BE2C (cell line): ENCODE results near the gene ZNF527.

Source experiments
- DNase-seq: peaks from one replicate; pipeline ENCODE4 v3.0.0-alpha.2; 2020
- H3K27me3 ChIP-seq: fragments of 250-450 bp; sonication (Bioruptor Pico); 2 replicates; pipeline ENCODE4 v1.5.1; 2020; ENCODE audit warnings: mild to moderate bottlenecking
- H3K36me3 ChIP-seq: fragments of 250-450 bp; sonication (Bioruptor Pico); 2 replicates; pipeline ENCODE4 v1.5.1; 2020; ENCODE audit warnings: mild to moderate bottlenecking
- H3K4me1 ChIP-seq: fragments of 250-450 bp; sonication (Bioruptor Pico); 2 replicates; pipeline ENCODE4 v1.5.1; 2020
- H3K4me3 ChIP-seq: 2 replicates; pipeline ENCODE4 v1.5.1; 2011; ENCODE audit warnings: low read depth, low read length
- H3K9me3 ChIP-seq: fragments of 250-450 bp; sonication (Bioruptor Pico); 2 replicates; pipeline ENCODE4 v1.5.1; 2020
- CTCF ChIP-seq: IDR thresholded peaks from 2 replicates; pipeline ENCODE4 v1.5.1; 2012; ENCODE audit warnings: mild to moderate bottlenecking, low read depth, low read length

Gene ZNF527

GRCh38 chr19:37412700-37413099 lies 41.8 kb downstream of the ZNF527 start:
- H3K36me3 ChIP-seq, result no peaks in the 10 kb centered on the region
- H3K4me3 ChIP-seq, result no peak overlapping the region
- DNase-seq, result no peak
- peaks cover 7% of the 10 kb centered on the region for H3K9me3 ChIP-seq
- H3K27me3 ChIP-seq, result no peaks in the 10 kb centered on the region
- no peaks in the 10 kb centered on the region for H3K4me1 ChIP-seq
- TF ChIP-seq CTCF, result no peak

- no peaks in the 10 kb centered on the region for H3K4me1 ChIP-seq
- no peak for DNase-seq
- TF ChIP-seq CTCF, result no peak
- no peaks in the 10 kb centered on the region for H3K36me3 ChIP-seq
- peaks cover 6% of the 10 kb centered on the region; the same call in 1 of the 2 replicates for H3K9me3 ChIP-seq
- H3K4me3 ChIP-seq, result no peak overlapping the region
- no peaks in the 10 kb centered on the region for H3K27me3 ChIP-seq
These were observed 42.6 kb downstream of the ZNF527 start for GRCh38 chr19:37413313-37414084.
